Neural cell (in vitro differentiated cells): Measurements from ENCODE around the gene SFRP5. TPM values are rescaled to one million over a fixed set of nuclear protein-coding genes. Genes with fewer than 3 reads are reported as not detected.

ENCODE experiments used
- H2AFZ ChIP-seq: fragments of 200-600, 300-800 bp; sonication (generic), shearing (Covaris generic); 2 replicates; pipeline ENCODE4 v1.6.0; 2014; ENCODE audit warnings: low read depth, mild to moderate bottlenecking, antibody characterized with exemption, low read length, moderate library complexity
- H3F3A ChIP-seq: fragments of 200-600 bp; shearing (Covaris generic); 2 replicates; pipeline ENCODE4 v1.6.1; 2016; ENCODE audit warnings: mild to moderate bottlenecking, moderate library complexity, mixed read lengths, antibody characterized with exemption, low read length; ENCODE audit not compliant: insufficient read depth, poor library complexity, severe bottlenecking
- H3K27ac ChIP-seq: fragments of 200-600, 300-800 bp; sonication (generic), shearing (Covaris generic); 2 replicates; pipeline ENCODE4 v1.5.1; 2014; ENCODE audit warnings: mild to moderate bottlenecking, low read length, moderate library complexity
- H3K27me3 ChIP-seq: fragments of 300-800, 200-600 bp; sonication (generic), shearing (Covaris generic); 2 replicates; pipeline ENCODE4 v1.6.0; 2014; ENCODE audit warnings: mild to moderate bottlenecking, low read depth, low read length, moderate library complexity; ENCODE audit not compliant: insufficient read depth
- H3K36me3 ChIP-seq: fragments of 300-800, 200-600 bp; sonication (generic), shearing (Covaris generic); 2 replicates; pipeline ENCODE4 v1.5.1; 2014; ENCODE audit warnings: mild to moderate bottlenecking, antibody characterized with exemption, low read length, moderate library complexity; ENCODE audit not compliant: insufficient read depth
- H3K4me2 ChIP-seq: fragments of 300-800, 200-600 bp; sonication (generic), shearing (Covaris generic); 2 replicates; pipeline ENCODE4 v1.6.0; 2014; ENCODE audit warnings: mild to moderate bottlenecking, low read length
- H3K4me3 ChIP-seq: fragments of 300-800, 200-600 bp; sonication (generic), shearing (Covaris generic); 2 replicates; pipeline ENCODE4 v1.5.1; 2014; ENCODE audit warnings: mild to moderate bottlenecking, low read length, moderate library complexity
- H3K79me2 ChIP-seq: fragments of 200-600 bp; shearing (Covaris generic); replicated peaks from 2 replicates; pipeline ENCODE4 v1.6.0; 2014; ENCODE audit warnings: mild to moderate bottlenecking, low read length, moderate library complexity; ENCODE audit not compliant: insufficient read depth
- H3K9ac ChIP-seq: fragments of 300-800, 200-600 bp; sonication (generic), shearing (Covaris generic); 2 replicates; pipeline ENCODE4 v1.6.1; 2016; ENCODE audit warnings: mild to moderate bottlenecking, low read length, mixed read lengths
- H3K9me2 ChIP-seq: fragments of 200-600 bp; shearing (Covaris generic); 2 replicates; pipeline ENCODE4 v1.6.1; 2016; ENCODE audit warnings: mild to moderate bottlenecking, low read length, mixed read lengths; ENCODE audit not compliant: insufficient read depth
- H3K9me3 ChIP-seq: fragments of 200-600, 300-800 bp; sonication (generic), shearing (Covaris generic); 2 replicates; pipeline ENCODE4 v1.6.1; 2016; ENCODE audit warnings: mild to moderate bottlenecking, mixed run types, low read length, moderate library complexity, mixed read lengths
- H4K20me1 ChIP-seq: fragments of 200-600 bp; shearing (Covaris generic); 2 replicates; pipeline ENCODE4 v1.6.1; 2016; ENCODE audit warnings: mild to moderate bottlenecking, mixed run types; ENCODE audit not compliant: insufficient read depth
- CTCF ChIP-seq: fragments of 450-650 bp; IDR thresholded peaks from 2 replicates; pipeline ENCODE4 v1.5.1; 2014; ENCODE audit warnings: antibody characterized with exemption, mild to moderate bottlenecking, moderate library complexity; ENCODE audit not compliant: poor library complexity, severe bottlenecking
- EP300 ChIP-seq: fragments of 450-650 bp; conservative IDR thresholded peaks from 2 replicates; pipeline ENCODE4 v1.6.1; 2014; ENCODE audit warnings: antibody characterized with exemption, mild to moderate bottlenecking, moderate library complexity; ENCODE audit not compliant: poor library complexity, severe bottlenecking
- EZH2 ChIP-seq: fragments of 200-600, 300-800 bp; shearing (Covaris generic), sonication (generic); IDR thresholded peaks from 2 replicates; pipeline ENCODE4 v1.6.1; 2014; ENCODE audit warnings: antibody characterized with exemption, low read length, borderline replicate concordance, mild to moderate bottlenecking; ENCODE audit not compliant: insufficient read depth, poor library complexity, severe bottlenecking
- MXI1 ChIP-seq: fragments of 450-650 bp; conservative IDR thresholded peaks from 2 replicates; pipeline ENCODE4 v1.6.1; 2014; ENCODE audit warnings: antibody characterized with exemption, mild to moderate bottlenecking; ENCODE audit not compliant: poor library complexity, severe bottlenecking
- POLR2AphosphoS5 ChIP-seq: IDR thresholded peaks from 2 replicates; pipeline ENCODE4 v1.6.1; 2012
- RAD21 ChIP-seq: fragments of 450-650 bp; conservative IDR thresholded peaks from 2 replicates; pipeline ENCODE4 v1.6.1; 2014; ENCODE audit warnings: antibody characterized with exemption, mild to moderate bottlenecking, moderate library complexity
- REST ChIP-seq: IDR thresholded peaks from 2 replicates; pipeline ENCODE4 v1.6.1; 2012; ENCODE audit warnings: borderline replicate concordance
- SMC3 ChIP-seq: fragments of 450-650 bp; conservative IDR thresholded peaks from 2 replicates; pipeline ENCODE4 v1.6.1; 2014; ENCODE audit warnings: antibody characterized with exemption, mild to moderate bottlenecking, moderate library complexity; ENCODE audit not compliant: poor library complexity
- TAF1 ChIP-seq: IDR thresholded peaks from 2 replicates; pipeline ENCODE4 v1.6.1; 2012; ENCODE audit warnings: low read depth
- polyA plus RNA-seq: library from polyadenylated mRNA; depleted of rRNA; stranded (reverse); fragments of >200 nt; gene quantifications from 2 replicates; pipeline ENCODE4 v1.2.3, GENCODE V29; 2014

SFRP5 gene
- polyA plus RNA-seq, 1 donor from 2014 or later, result 1.2 TPM

GRCh38 chr10:97762056-97762455 is 9.7 kb downstream of the SFRP5 start:
- Histone ChIP-seq H4K20me1 (no peaks in the 10 kb centered on the region), H3K36me3 (no peaks in the 10 kb centered on the region), H3K9ac (no peak overlapping the region), H3K27ac (no peak overlapping the region), H3K27me3 (no peaks in the 10 kb centered on the region), H3K4me2 (no peak overlapping the region), H2AFZ (no peak overlapping the region), H3K4me3 (no peak overlapping the region), H3F3A (no peaks in the 10 kb centered on the region), H3K79me2 (no peaks in the 10 kb centered on the region), H3K9me2 (no peaks in the 10 kb centered on the region), H3K9me3 (no peaks in the 10 kb centered on the region)
- TF ChIP-seq TAF1 (no peak), EP300 (no peak), REST (no peak), RAD21 (no peak), SMC3 (no peak), POLR2AphosphoS5 (no peak), MXI1 (no peak), CTCF (no peak), EZH2 (no peak)

- H3K4me3 ChIP-seq, result no peak overlapping the region
- no peaks in the 10 kb centered on the region for H3F3A ChIP-seq
- no peak for TF ChIP-seq RAD21
- TF ChIP-seq EZH2, result no peak
- TF ChIP-seq EP300, result no peak
- TF ChIP-seq POLR2AphosphoS5, result no peak
- no peak for TF ChIP-seq MXI1
- TF ChIP-seq SMC3, result no peak
- no peaks in the 10 kb centered on the region for H3K27me3 ChIP-seq
- H3K9me2 ChIP-seq, result no peaks in the 10 kb centered on the region
- no peak overlapping the region for H2AFZ ChIP-seq
- H3K4me2 ChIP-seq, result no peak overlapping the region
- no peaks in the 10 kb centered on the region for H3K36me3 ChIP-seq
- no peaks in the 10 kb centered on the region for H4K20me1 ChIP-seq
- no peaks in the 10 kb centered on the region for H3K79me2 ChIP-seq
- H3K9ac ChIP-seq, result no peak overlapping the region
- no peak overlapping the region for H3K27ac ChIP-seq
- H3K9me3 ChIP-seq, result no peaks in the 10 kb centered on the region
These were observed 10.4 kb downstream of the SFRP5 start for GRCh38 chr10:97761331-97761865.
